ENCODE measurements around the gene SPATA1. TPM values are rescaled to one million over a fixed set of nuclear protein-coding genes. Genes with fewer than 3 reads are reported as not detected.
A peak's percentile ranks its signal among the peaks of the same experiment; 100 is the strongest.

Gene SPATA1
- total and polyA plus RNA-seq, 2 of the 13 experiments (the other 11 are each of a cell fraction or from before 2014, with no cell fraction given) = 0.70 to 1.4 TPM

DNA sequence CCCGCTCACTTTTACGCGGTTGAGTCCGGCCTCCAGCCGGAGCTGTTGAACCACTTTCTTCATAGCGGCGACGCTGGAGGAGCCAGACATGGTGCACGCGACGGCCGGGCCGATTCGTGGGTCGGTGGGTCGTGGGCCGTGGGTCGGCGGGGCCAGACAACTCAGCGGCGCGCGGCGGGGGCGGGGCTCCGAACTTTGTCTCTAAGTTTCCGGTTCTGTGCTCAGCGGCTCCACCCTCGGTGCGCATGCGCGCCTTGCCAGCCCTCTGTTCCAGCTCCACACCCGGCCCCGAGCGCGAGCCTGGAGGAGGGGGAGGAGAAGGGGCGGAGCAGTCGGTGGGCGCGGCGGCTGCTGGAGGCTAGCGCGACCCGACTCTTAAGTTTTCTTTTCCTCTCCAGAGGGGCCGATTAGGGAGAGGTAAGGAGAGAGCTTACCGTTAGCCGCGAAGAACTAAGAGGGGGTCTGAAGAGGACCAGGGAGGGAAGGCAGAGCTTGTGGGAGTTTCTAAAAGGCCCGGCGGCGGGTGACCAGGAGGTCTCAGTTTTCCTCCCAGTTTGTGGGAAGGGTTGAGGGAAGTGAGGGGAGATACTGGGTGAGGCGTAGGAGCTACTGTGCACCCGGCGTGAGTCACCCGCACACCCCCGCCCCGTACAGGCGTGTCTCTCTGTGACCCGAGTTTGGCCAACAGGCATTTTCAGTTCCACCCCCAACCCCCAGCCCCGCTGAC is at the start of gene SPATA1, which contains the start of gene GNG5 (continued):
- TF ChIP-seq, protein P1, sequence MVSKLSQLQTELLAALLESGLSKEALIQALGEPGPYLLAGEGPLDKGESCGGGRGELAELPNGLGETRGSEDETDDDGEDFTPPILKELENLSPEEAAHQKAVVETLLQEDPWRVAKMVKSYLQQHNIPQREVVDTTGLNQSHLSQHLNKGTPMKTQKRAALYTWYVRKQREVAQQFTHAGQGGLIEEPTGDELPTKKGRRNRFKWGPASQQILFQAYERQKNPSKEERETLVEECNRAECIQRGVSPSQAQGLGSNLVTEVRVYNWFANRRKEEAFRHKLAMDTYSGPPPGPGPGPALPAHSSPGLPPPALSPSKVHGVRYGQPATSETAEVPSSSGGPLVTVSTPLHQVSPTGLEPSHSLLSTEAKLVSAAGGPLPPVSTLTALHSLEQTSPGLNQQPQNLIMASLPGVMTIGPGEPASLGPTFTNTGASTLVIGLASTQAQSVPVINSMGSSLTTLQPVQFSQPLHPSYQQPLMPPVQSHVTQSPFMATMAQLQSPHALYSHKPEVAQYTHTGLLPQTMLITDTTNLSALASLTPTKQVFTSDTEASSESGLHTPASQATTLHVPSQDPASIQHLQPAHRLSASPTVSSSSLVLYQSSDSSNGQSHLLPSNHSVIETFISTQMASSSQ (IDR thresholded peaks at IDR 0.05; ENCODE audit: low read depth) = no peak
- TF ChIP-seq, protein P1 (CRISPR knock-in tag; IDR thresholded peaks at IDR 0.05; ENCODE audit: borderline replicate concordance) = peak; percentile 17; the same call in 1 of the 2 replicates
- TF ChIP-seq, protein P2, sequence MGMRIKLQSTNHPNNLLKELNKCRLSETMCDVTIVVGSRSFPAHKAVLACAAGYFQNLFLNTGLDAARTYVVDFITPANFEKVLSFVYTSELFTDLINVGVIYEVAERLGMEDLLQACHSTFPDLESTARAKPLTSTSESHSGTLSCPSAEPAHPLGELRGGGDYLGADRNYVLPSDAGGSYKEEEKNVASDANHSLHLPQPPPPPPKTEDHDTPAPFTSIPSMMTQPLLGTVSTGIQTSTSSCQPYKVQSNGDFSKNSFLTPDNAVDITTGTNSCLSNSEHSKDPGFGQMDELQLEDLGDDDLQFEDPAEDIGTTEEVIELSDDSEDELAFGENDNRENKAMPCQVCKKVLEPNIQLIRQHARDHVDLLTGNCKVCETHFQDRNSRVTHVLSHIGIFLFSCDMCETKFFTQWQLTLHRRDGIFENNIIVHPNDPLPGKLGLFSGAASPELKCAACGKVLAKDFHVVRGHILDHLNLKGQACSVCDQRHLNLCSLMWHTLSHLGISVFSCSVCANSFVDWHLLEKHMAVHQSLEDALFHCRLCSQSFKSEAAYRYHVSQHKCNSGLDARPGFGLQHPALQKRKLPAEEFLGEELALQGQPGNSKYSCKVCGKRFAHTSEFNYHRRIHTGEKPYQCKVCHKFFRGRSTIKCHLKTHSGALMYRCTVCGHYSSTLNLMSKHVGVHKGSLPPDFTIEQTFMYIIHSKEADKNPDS (CRISPR knock-in tag; IDR thresholded peaks at IDR 0.05) = no peak
- TF ChIP-seq, protein P3, sequence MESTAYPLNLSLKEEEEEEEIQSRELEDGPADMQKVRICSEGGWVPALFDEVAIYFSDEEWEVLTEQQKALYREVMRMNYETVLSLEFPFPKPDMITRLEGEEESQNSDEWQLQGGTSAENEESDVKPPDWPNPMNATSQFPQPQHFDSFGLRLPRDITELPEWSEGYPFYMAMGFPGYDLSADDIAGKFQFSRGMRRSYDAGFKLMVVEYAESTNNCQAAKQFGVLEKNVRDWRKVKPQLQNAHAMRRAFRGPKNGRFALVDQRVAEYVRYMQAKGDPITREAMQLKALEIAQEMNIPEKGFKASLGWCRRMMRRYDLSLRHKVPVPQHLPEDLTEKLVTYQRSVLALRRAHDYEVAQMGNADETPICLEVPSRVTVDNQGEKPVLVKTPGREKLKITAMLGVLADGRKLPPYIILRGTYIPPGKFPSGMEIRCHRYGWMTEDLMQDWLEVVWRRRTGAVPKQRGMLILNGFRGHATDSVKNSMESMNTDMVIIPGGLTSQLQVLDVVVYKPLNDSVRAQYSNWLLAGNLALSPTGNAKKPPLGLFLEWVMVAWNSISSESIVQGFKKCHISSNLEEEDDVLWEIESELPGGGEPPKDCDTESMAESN (CRISPR knock-in tag; conservative IDR thresholded peaks at IDR 0.05) = no peak; the same call in 1 of the 2 replicates
- TF ChIP-seq ZBTB38 (CRISPR knock-in tag; IDR thresholded peaks at IDR 0.05) (no peak), ZNF558 (CRISPR knock-in tag; IDR thresholded peaks at IDR 0.05; ENCODE audit: borderline replicate concordance) (no peak), ZNF749 (CRISPR knock-in tag; IDR thresholded peaks at IDR 0.05; ENCODE audit: borderline replicate concordance) (no peak), KDM3A (CRISPR knock-in tag; IDR thresholded peaks at IDR 0.05; ENCODE audit: low read depth) (0 out of 2 replicates have a peak, but pooled peaks have one; percentile 32), FOXK1 (CRISPR knock-in tag; IDR thresholded peaks at IDR 0.05; ENCODE audit: borderline replicate concordance, low read depth) (no peak; the same call in 1 of the 2 replicates), KLF13 (CRISPR knock-in tag; IDR thresholded peaks at IDR 0.05) (no peak)
- TF ChIP-seq, protein P4, sequence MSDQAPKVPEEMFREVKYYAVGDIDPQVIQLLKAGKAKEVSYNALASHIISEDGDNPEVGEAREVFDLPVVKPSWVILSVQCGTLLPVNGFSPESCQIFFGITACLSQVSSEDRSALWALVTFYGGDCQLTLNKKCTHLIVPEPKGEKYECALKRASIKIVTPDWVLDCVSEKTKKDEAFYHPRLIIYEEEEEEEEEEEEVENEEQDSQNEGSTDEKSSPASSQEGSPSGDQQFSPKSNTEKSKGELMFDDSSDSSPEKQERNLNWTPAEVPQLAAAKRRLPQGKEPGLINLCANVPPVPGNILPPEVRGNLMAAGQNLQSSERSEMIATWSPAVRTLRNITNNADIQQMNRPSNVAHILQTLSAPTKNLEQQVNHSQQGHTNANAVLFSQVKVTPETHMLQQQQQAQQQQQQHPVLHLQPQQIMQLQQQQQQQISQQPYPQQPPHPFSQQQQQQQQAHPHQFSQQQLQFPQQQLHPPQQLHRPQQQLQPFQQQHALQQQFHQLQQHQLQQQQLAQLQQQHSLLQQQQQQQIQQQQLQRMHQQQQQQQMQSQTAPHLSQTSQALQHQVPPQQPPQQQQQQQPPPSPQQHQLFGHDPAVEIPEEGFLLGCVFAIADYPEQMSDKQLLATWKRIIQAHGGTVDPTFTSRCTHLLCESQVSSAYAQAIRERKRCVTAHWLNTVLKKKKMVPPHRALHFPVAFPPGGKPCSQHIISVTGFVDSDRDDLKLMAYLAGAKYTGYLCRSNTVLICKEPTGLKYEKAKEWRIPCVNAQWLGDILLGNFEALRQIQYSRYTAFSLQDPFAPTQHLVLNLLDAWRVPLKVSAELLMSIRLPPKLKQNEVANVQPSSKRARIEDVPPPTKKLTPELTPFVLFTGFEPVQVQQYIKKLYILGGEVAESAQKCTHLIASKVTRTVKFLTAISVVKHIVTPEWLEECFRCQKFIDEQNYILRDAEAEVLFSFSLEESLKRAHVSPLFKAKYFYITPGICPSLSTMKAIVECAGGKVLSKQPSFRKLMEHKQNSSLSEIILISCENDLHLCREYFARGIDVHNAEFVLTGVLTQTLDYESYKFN (CRISPR knock-in tag; conservative IDR thresholded peaks at IDR 0.05) = peak; percentile 55; the same call in 1 of the 2 replicates
- TF ChIP-seq, protein P5, sequence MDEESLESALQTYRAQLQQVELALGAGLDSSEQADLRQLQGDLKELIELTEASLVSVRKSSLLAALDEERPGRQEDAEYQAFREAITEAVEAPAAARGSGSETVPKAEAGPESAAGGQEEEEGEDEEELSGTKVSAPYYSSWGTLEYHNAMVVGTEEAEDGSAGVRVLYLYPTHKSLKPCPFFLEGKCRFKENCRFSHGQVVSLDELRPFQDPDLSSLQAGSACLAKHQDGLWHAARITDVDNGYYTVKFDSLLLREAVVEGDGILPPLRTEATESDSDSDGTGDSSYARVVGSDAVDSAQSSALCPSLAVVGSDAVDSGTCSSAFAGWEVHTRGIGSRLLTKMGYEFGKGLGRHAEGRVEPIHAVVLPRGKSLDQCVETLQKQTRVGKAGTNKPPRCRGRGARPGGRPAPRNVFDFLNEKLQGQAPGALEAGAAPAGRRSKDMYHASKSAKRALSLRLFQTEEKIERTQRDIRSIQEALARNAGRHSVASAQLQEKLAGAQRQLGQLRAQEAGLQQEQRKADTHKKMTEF (CRISPR knock-in tag; IDR thresholded peaks at IDR 0.05) = peak; percentile 44; the same call in 1 of the 2 replicates
- TF ChIP-seq, protein P6, sequence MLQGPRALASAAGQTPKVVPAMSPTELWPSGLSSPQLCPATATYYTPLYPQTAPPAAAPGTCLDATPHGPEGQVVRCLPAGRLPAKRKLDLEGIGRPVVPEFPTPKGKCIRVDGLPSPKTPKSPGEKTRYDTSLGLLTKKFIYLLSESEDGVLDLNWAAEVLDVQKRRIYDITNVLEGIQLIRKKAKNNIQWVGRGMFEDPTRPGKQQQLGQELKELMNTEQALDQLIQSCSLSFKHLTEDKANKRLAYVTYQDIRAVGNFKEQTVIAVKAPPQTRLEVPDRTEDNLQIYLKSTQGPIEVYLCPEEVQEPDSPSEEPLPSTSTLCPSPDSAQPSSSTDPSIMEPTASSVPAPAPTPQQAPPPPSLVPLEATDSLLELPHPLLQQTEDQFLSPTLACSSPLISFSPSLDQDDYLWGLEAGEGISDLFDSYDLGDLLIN (CRISPR knock-in tag; IDR thresholded peaks at IDR 0.05; ENCODE audit: borderline replicate concordance) = no peak
